PFSK-1 (cell line): ENCODE data around the gene RUFY1.

ENCODE experiments used
- FOXP2 ChIP-seq: optimal IDR thresholded peaks from 2 replicates; pipeline ENCODE3; 2011; ENCODE audit warnings: borderline replicate concordance, control low read depth, inconsistent platforms; ENCODE audit not compliant: insufficient read depth; ENCODE audit errors: extremely low read length, extremely low read depth
- POLR2AphosphoS5 ChIP-seq: IDR thresholded peaks from 2 replicates; pipeline ENCODE4 v1.6.1; 2012; ENCODE audit warnings: low read depth, mild to moderate bottlenecking, control low read depth, low read length, moderate library complexity
- REST ChIP-seq, 2 experiments: IDR thresholded peaks; 2 replicates each; pipeline versions ENCODE4 v1.6.1 to v1.8.0; 2011 to 2012; ENCODE audit warnings: low read depth in 2 of 2, low read length in 2 of 2, control low read depth in 1 of 2, inconsistent platforms in 1 of 2, mild to moderate bottlenecking in 1 of 2, moderate library complexity in 1 of 2; ENCODE audit not compliant: insufficient read depth in 1 of 2
- SIN3A ChIP-seq: IDR thresholded peaks from 2 replicates; pipeline ENCODE4 v1.6.1; 2012; ENCODE audit warnings: mild to moderate bottlenecking, low read length, moderate library complexity, borderline replicate concordance; ENCODE audit not compliant: insufficient read depth
- TAF1 ChIP-seq: IDR thresholded peaks from 2 replicates; pipeline ENCODE4 v1.6.1; 2012; ENCODE audit warnings: low read length, control low read depth, borderline replicate concordance; ENCODE audit not compliant: insufficient read depth

- TF ChIP-seq REST (IDR thresholded peaks at IDR 0.05; ENCODE audit: insufficient read depth in 1 of 2, low read depth in 2 of 2, low read length in 2 of 2) (no peak), TAF1 (peak; percentile 76; the same call in 1 of the 2 replicates), POLR2AphosphoS5 (no peak), SIN3A (peak; percentile 43; the same call in 1 of the 2 replicates), FOXP2 (no peak)
Observed at GRCh38 chr5:179553875-179554274, 3.5 kb downstream of the RUFY1 start.
